ENCODE measurements around the gene RMI2.

RMI2 gene

DNA sequence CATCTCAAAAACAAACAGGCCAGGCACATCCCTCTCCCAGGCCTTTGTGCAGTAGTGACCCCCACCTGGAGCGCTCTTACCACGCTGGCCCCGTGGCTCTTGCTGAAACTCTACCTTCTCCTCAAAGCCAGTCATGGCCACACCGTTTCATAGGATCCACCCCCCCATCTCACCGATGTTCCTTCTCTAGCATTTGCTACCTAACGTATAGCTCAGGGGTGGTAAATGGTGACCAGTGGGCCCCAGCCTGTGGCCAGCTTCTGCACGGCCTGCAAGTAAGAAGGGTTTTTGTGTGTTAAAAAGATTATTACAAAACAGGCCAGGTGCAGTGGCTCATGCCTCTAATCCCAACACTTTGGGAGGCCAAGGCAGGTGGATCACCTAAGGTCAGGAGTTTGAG lies 43.8 kb downstream of the RMI2 start:
- DNase-seq, result no peak

DNA sequence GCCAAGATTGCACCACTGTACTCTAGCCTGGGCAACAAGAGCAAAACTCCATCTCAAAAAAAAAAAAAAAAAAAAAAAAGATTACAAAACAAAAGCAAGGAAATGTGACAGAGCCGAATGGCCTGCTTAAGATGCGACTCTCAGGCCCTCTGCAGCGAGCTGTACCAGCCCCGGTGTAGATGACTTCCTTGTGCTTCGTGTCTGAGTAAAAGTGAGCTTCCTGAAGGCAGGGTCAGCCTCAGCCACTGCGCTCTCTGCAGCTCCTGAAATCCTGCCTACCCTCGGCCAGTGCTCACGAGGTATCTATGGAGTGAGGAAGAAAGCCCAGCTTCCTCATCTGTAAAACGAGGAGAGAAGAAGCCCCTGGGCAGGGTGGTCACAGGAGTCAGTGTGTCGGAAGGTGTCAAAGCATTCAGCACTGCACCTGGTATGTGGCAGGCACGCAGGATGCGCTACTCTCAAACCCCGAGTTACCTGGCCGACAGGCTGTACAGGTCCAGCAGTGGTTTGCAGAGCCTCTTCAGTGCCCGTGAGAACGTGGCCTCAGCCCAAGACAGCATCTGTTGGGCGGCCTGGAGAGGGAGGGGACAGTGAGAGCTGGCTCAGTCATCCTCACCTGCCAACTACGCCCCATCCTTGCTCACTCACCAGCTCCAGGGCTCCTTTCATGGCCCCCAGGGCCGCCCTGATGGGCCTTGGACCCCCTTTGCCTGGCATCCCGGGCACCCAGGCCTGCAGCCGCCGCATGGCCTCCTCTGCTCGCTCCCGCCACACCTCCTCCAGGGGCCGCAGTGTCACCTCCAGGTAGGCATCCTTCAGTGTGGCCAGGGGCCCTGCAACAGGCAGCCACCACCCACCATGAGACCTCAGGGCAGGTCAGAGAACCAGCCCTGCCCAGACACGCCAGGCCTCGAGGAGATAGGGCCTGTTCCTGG lies 44.6 kb downstream of the RMI2 start:
- no peak for DNase-seq

DNA sequence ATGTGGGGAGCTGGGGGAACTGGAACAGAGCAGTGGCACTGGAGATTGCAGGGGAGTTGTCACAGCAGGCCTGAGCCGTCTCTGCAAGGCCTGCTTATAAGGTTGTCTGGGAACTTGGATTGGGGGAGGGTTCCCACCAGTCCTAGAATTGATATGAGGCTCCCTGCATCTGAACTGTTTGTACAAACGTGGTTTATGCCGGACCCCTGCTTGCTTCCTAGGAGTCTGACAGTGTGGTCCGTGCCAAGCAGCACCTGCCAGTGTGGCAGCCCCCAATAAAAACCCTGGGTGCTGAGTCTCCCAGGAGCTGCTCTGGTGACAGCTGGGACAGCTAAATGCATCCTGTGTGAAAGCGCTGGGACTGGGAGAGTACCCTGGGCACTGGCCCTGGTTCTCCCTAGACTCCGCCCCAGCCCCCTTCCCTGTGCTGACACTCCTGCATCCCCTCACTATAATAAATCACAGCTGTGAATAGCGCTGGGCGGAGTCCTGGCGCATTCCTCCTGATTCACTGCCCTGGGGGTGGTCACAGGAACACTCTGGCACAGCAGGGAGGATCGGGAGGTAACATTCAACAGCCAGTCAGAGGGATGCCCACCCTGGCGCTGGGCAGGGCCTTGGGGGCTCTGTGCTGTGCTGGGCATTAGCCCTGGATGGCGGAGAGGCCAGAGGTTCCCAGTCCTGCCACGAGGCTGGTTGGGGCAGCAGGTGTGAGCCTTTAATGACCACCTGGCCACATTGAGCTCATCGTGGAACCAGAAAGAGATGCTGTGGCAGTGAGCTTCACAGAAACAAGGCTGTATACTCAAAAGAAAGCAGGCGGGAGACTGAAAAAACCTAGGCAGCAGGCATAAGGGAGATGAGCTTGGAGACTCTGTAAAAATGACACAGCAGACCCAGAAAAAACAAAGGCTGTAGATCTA lies 45.6 kb downstream of the RMI2 start:
- peak; percentile 39 for DNase-seq

DNA sequence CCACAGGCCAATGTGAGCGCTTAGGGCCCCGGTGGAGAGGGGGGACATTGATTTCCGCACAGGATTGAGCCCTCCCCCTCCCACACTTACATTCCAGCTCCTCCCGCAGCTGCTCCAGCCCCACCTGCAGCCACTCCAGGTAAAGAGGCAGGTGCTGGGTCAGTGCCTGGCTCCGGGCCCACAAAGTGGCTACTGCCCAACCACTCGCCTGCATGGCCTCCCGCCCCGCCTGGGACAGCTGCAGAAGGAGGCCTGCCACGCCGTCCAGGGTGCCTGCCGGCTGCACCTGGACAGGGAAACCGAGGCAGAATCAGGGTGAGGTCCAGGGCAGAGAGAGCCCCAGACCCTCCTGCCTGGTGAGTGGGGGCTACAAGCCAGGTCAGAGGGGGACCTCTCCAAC lies 46.3 kb downstream of the RMI2 start:
- DNase-seq, result no peak

DNA sequence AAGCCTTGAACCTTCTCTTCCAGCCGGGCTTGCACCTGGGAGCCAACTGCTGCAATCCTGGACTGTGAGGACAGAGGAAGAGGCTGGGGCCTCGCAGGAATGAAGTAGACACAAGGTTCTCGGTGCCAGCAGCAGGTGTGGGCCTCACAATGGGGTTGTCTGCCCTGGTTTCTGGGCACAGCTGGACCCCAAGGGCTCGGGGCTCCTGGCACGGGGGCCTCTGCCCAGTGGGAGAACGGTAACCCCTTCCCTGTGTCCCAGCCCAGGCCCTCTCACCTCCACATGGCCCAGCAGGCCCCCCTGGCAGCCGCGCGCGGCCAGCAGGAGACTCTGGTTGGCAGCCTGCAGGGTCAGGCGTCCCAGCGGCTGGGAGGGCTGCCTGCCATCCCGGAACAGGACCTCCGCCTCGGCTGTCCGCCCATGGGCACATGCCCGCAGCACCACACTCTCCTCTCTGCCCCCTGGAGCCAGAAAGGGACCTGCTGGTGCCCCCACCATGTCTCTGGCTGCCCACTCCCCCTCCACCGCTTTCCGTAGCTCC lies 46.9 kb downstream of the RMI2 start:
- no peak for DNase-seq

DNA sequence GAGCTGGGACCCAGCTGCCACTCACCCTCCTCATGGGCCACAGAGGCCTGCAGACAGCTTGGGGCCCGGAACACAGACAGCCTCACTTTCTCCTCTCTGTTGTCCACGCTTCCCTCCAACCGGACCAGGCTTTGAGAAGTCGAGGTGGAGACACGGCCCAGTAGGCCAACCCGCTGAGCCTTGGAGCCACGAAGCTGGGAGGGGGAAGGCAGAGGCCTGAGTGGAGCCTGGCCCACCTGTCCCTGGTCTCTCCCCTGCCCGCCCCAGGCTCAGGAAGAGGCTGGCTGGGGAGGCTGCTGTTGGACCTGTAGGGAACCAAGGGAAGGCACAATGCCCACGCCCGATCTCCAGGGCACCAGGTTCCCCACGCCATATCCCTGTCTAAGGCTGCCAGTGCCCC lies 48.1 kb downstream of the RMI2 start:
- no peak for DNase-seq

DNA sequence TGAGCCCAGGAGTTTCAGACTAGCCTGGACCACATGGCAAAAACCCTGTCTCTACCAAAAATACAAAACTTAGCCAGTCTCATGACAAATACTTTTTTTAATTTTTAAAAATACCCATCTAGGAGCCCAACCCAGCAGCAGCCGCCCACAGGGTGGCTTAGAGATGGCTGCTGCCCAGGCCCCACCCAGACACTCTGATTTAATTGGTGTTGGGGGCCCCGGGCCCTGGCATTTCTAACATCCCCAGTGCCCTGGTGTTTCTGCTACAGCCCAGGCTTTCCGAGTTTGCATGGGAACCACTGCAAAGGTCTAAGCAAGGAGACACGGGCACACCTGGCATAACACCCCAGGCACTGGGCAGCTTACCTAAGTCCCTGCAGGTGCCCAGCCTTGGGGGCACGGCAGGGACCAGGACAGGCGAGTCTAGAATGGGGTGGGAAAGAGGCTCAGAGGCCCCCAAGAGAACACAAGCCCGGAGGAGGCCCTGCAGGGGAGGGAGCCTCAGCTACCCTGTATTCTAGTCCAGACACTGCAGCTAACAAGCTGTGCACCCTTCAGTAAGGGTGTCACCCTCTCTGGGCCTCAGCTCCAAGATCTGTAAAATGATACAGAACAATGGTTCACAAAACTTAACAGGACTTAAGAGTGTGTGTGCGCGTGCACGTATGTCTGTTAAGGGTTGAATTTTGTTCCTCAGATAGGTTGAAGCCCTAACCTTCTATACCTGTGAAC lies 48.8 kb downstream of the RMI2 start:
- no peak for DNase-seq

DNA sequence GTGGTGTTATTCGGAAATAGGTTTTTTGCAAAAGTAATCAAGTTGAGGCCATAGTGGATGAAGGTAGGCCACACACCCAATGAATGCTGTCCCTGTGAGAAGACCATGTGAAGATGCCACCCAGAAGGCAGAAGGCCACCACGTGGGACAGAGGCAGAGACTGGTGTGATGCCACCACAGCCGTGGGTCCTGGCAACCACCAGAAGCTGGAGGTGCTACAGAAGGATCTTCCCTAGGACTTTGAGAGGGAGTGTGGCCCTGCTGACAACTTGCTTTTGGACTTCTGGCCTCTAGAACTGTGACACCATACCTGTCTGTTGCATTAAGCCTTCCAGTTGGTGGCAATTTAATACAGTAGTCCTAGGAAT lies 49.3 kb downstream of the RMI2 start:
- DNase-seq, result no peak

DNA sequence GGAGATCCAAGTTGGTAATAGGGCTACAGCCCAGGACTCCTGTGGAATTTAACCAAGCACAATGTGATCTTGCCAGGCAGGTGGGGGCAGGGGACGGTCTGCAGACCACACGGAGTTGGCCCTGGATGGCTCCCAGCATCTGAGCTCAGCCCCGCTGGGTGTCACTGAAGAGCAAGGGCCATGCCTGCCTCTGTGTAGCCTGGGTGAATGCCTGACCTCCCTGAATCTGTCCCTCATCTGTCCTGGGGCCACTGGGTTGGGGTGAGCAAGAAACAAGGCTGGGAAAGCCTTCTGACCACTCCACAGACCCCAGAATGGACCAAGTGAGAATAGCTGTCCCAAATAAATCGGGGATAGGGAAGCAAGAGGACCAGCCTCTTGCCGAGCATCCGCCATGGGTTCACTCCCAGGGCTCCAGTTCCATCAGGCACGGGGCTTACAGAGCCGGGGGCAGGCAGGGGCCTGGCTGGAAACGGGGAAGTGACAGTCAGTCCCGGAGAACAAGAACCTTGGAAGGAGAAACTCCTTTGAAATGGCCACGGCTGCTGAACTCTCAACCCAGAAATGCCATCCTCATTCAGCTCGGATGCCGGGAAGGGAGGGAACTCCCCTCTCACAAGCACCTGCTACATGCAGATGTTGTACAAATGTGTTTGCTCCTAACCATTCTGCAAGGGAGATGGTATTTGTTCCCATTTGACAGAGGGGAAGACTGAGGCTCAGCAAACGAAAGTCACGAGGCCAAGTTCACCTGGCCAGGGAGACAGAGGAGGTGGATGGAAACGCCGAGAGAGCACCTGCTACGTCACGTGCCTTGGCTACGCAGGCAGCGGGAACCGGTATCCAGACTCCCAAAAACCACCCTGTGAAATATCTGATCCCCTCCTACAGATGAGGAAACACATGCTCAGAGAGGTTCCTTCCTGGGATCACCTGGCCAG lies 50.0 kb downstream of the RMI2 start:
- DNase-seq, result no peak

DNA sequence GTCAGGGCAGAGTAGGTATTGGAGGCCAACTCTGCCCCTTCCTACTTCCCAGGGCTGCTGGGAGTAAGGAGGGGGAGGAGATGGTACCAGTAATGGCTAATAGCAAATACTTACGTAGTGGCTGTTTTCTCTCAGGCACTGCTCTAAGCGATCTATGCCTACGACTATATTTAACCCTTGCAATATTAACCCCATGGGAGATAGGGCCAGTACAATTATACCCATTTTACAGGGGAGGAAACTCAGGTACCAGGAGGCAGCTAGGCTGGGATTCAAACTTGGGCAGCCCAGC lies 50.6 kb downstream of the RMI2 start:
- no peak for DNase-seq

DNA sequence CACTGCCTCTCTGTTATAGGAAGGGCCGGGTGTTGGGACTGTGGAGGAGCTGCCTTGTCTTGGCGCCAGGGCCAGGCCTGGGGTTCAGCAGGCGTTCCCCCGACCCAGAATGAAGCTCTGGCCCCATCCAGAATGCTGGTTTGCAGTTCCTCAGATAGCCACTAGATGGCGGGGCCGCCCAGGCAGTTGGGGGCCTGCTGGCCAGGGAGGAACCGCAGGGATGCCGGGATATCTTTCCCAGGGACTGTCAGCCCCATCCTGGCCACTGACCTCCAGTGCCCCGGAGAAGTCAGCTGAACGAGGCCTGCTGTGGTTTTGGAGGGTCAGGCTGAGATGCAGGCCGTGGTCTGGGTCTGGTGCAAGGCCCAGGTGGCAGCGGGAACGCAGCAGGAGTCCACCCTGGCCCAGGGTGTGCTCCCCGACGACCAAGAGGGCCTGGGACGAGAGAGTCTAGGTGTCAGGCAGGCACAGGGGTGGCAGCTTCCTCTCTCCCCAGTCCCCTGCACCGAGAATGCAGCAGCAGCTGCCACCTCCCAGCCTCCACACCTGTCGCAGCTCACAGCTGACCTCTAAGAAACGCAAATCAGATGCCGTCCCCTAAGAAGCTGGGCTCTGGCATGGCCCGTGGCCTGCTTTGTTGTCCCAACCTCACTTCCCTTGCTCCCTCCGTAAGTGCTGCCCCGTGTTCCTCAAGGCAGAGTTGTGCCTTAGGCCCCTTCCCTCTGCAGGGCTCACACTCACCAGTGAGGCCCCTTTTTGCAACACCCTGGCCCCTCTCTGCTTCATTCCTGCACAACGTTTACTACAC lies 51.2 kb downstream of the RMI2 start:
- peak; percentile 45 for DNase-seq

DNA sequence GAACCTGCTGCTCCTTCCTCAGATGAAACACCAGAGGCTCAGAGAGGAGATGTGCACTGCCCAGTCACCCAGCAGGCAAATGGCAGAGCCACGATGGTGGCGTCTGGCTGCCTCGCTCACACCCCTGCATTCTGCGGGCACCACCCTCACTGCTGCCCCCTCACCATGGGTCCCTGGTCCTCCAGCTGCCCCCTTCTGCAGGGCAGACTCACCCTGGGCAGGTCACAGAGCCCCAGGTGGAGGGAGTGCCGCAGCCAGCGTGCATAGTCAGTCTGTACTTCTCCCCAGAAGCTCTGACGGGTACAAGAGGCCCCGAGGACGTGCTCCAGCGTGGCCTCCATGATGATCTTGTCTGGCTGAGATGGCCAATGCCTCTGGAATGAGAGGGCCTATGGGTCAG lies 52.9 kb downstream of the RMI2 start:
- no peak for DNase-seq

DNA sequence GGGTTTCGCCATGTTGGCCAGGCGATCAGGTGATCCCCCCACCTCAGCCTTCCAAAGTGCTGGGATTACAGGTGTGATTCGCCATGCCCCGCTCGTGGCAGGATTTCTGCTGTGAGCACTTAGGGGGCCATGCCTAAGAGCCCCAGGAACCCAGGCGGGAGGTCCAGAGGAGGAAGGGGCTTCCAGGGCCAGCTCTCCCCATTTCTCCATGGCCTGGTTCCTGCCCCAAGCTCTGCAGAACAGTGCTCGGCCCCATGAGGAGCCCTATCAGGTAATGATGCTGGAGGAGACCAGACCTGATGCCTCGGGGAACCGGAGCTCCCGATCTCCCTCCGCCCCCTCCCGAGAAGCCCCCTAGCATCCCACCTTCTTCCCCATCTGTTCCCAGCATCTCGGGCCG lies 53.6 kb downstream of the RMI2 start:
- DNase-seq, result no peak

DNA sequence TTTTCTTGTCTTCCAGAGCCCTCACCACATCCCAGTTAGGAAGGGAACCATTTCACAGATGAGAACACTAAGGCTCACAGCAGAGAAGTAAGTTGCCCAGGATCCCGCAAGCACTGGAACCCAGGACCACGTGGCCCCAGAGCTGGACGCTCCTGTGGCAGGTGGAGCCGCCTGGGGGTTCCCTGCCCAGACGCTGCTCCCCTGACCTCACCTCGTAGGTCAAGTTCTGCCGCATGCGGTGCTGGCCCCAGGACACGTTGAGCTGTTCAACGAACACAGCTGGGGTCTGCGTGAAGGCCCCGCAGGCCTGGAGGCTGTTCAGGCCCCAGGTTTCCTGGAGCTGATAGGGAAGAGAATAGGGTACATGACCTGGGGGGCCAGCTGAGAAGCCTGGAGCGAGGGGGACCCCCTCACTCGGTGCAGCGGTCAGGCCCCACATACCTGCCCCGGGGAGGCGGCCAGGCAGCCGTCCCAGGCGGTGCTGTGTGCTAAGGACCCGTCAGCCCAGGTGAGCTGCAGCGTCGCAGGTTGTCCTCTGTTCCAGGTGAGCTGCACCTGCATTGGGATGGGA lies 54.1 kb downstream of the RMI2 start:
- DNase-seq, result no peak

DNA sequence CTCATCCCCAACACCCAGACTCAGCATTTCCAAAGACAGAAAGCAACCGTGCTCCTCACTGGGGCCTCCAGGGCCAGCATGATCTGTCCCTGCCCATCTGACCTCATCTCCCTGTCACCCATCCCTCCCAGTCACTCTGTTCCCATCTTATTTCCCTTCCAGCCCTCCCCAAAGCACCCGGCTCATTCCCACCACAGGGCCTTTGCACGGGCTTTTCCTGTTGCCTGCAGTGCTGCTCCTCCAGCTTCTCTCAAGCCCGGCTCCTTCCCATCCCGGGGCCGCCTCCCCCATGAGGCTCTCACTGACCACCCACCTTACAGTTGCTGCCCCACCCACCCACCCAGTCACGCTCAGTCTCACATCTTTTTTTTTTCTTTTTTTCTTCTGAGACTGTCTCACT lies 54.8 kb downstream of the RMI2 start:
- no peak for DNase-seq
